K562 (cell line): ENCODE results near the gene TRAF7. TPM values are rescaled to one million over a fixed set of nuclear protein-coding genes. Genes with fewer than 3 reads are reported as not detected.
A peak's percentile ranks its signal among the peaks of the same experiment; 100 is the strongest.
"Not testable (repeated sequence)": the region's sequence is repeated elsewhere in the genome, so short reads cannot be mapped to it uniquely, and the experiment has no call there.

Experiments
- ATAC-seq: fragments of 200-7000 bp; cut with Tn5 transposase; 3 replicates; pipeline ENCODE4 v1.9.1; 2020; ENCODE audit warnings: moderate library complexity
- BruUV-seq: library from RNA; stranded (reverse); fragments of 400-500 nt; replicated peaks from 2 replicates; lab custom pipeline; 2021; lab: Mats Ljungman, UMichigan
- CTCF ChIA-PET: fragments of 300-600 bp; formaldehyde crosslinking; extraction: SDS; loops from one replicate; lab custom pipeline; 2021; ENCODE audit warnings: low intra/inter-chr PET ratio; lab: Yijun Ruan, JAX
- POLR2A ChIA-PET: fragments of 300-600, 350-650 bp; sonication (Branson Sonifier 250); formaldehyde crosslinking; extraction: SDS; loops from one replicate; lab custom pipeline; 2021; ENCODE audit warnings: antibody characterized with exemption, inconsistent platforms; lab: Yijun Ruan, JAX
- DNase-seq, 4 experiments: peaks; one replicate each; pipeline versions ENCODE4 v3.0.0 to v3.0.0-alpha.2; 2011 to 2018; ENCODE audit warnings: low spot score in 3 of 4, mixed read lengths in 3 of 4; ENCODE audit errors: extremely low read depth in 1 of 4
- FAIRE-seq: peaks from 2 replicates; lab custom pipeline; 2011; peaks lifted over from hg19 to GRCh38; lab: Jason Lieb, UNC
- H2AFZ ChIP-seq: 2 replicates; pipeline ENCODE4 v1.6.0; 2011; ENCODE audit warnings: low read depth, low read length, control low read depth, inconsistent platforms
- H3K27ac ChIP-seq: fragments of 200-600 bp; 3 replicates; pipeline ENCODE4 v1.8.0; 2011; ENCODE audit warnings: low read depth, mild to moderate bottlenecking, control low read depth, inconsistent platforms, low read length, moderate library complexity, mixed read lengths; ENCODE audit errors: extremely low read depth
- H3K27me3 ChIP-seq, 2 experiments: fragments of 300-600 bp in 1 of 2; 2 replicates in 1 of 2; 3 replicates in 1 of 2; pipeline versions ENCODE4 v1.6.0 to v1.8.0; 2011; ENCODE audit warnings: inconsistent platforms in 2 of 2, low read length in 2 of 2, mild to moderate bottlenecking in 1 of 2, mixed read lengths in 1 of 2, moderate library complexity in 1 of 2; ENCODE audit not compliant: control insufficient read depth in 2 of 2, insufficient read depth in 2 of 2
- H3K36me3 ChIP-seq: fragments of 300-600 bp; 3 replicates; pipeline ENCODE4 v1.8.0; 2011; ENCODE audit warnings: mild to moderate bottlenecking, low read length, inconsistent platforms; ENCODE audit not compliant: control insufficient read depth, insufficient read depth
- H3K4me1 ChIP-seq, 2 experiments: fragments of 200-600 bp in 1 of 2; replicated peaks in 1 of 2; 2 replicates in 1 of 2; 3 replicates in 1 of 2; pipeline versions ENCODE4 v1.5.1 to v1.8.0; 2011; ENCODE audit warnings: inconsistent platforms in 2 of 2, low read length in 2 of 2, mild to moderate bottlenecking in 1 of 2, mixed read lengths in 1 of 2, moderate library complexity in 1 of 2; ENCODE audit not compliant: control insufficient read depth in 2 of 2, insufficient read depth in 2 of 2
- H3K4me2 ChIP-seq: 2 replicates; pipeline ENCODE4 v1.6.1; 2011; ENCODE audit warnings: low read length, control low read depth, inconsistent platforms, mixed read lengths; ENCODE audit not compliant: insufficient read depth
- H3K4me3 ChIP-seq: fragments of 200-600 bp; sonication (generic), shearing (Covaris generic); 2 replicates; pipeline ENCODE4 v1.5.1; 2016; ENCODE audit warnings: control low read depth, inconsistent platforms
- H3K79me2 ChIP-seq: fragments of 200-600 bp; 3 replicates; pipeline ENCODE4 v1.8.0; 2011; ENCODE audit warnings: low read length, inconsistent platforms; ENCODE audit not compliant: control insufficient read depth, insufficient read depth
- H3K9ac ChIP-seq, 2 experiments: 2 replicates each; pipeline versions ENCODE4 v1.6.0 to v1.6.1; 2011; ENCODE audit warnings: low read depth in 2 of 2, low read length in 2 of 2, control low read depth in 1 of 2, inconsistent platforms in 1 of 2, mild to moderate bottlenecking in 1 of 2, mixed read lengths in 1 of 2; ENCODE audit not compliant: insufficient read depth in 1 of 2
- H3K9me1 ChIP-seq: one replicate; pipeline ENCODE4 v1.6.0; 2011; ENCODE audit warnings: inconsistent platforms, mild to moderate bottlenecking, low read length, moderate library complexity; ENCODE audit not compliant: control insufficient read depth, insufficient read depth
- H3K9me3 ChIP-seq: replicated peaks from 2 replicates; pipeline ENCODE4 v1.5.1; 2011; ENCODE audit warnings: low read depth, low read length, inconsistent platforms; ENCODE audit not compliant: control insufficient read depth, insufficient read depth
- H4K20me1 ChIP-seq: replicated peaks from 2 replicates; pipeline ENCODE4 v1.6.1; 2011; ENCODE audit warnings: low read length, inconsistent platforms, mixed read lengths; ENCODE audit not compliant: control insufficient read depth, insufficient read depth
- POLR2G ChIP-seq: fragments of 200-400 bp; formaldehyde crosslinking; IDR thresholded peaks from 2 replicates; pipeline ENCODE4 v1.6.1; 2017; ENCODE audit warnings: low read depth, mild to moderate bottlenecking, antibody characterized with exemption, low read length, moderate library complexity
- WGBS: fragments of 100-300 bp; shearing (Covaris generic); methylation state at CpG from one replicate; pipeline ENCODE4 v1.1.6; 2016; ENCODE audit warnings: low coverage, mixed read lengths; ENCODE audit not compliant: insufficient coverage; ENCODE audit errors: missing lambda C conversion rate; 5-methylcytosine and 5-hydroxymethylcytosine counted together
- in situ Hi-C: fragments of 300-500 bp; cut with MboI; formaldehyde crosslinking; loops from 4 replicates; pipeline ENCODE4 v1.15.0; 2018; ENCODE audit warnings: inconsistent platforms, mixed read lengths
- intact Hi-C: fragments of 100-400 bp; cut with micrococcal nuclease; formaldehyde crosslinking; loops from 2 replicates; pipeline ENCODE4 v1.14.2; 2022
- polyA plus RNA-seq, 8 experiments: library from polyadenylated mRNA; depleted of rRNA in 4 of 8; stranded (reverse) in 5 of 8; unstranded in 3 of 8; fragments of >200 nt; fragmentation: Nextera tagmentation in 2 of 8; fragmentation: Illumina TruSeq in 1 of 8; extraction: Ambion mirVana in 2 of 8; extraction: Trizol in 1 of 8; gene quantifications; 2 replicates each; pipeline versions ENCODE4 v1.2.1 to v1.2.3, GENCODE V29; 2011 to 2014; ENCODE audit warnings: inconsistent platforms in 1 of 8, missing spikeins in 1 of 8
- total RNA-seq, 7 experiments: library from RNA; depleted of rRNA in 6 of 7; stranded (reverse); fragments of >200 nt in 6 of 7; fragmentation: Illumina TruSeq in 2 of 7; extraction: Trizol in 2 of 7; gene quantifications; 2 replicates each; pipeline versions ENCODE4 v1.2.1 to v1.2.3, GENCODE V29; 2011 to 2021; ENCODE audit warnings: low replicate concordance in 1 of 7

Gene TRAF7
- total and polyA plus RNA-seq, 9 of the 15 experiments (the other 6 are each of a cell fraction or from before 2014, with no cell fraction given), result 1.1 to 113 (median 41.6) TPM

DNA sequence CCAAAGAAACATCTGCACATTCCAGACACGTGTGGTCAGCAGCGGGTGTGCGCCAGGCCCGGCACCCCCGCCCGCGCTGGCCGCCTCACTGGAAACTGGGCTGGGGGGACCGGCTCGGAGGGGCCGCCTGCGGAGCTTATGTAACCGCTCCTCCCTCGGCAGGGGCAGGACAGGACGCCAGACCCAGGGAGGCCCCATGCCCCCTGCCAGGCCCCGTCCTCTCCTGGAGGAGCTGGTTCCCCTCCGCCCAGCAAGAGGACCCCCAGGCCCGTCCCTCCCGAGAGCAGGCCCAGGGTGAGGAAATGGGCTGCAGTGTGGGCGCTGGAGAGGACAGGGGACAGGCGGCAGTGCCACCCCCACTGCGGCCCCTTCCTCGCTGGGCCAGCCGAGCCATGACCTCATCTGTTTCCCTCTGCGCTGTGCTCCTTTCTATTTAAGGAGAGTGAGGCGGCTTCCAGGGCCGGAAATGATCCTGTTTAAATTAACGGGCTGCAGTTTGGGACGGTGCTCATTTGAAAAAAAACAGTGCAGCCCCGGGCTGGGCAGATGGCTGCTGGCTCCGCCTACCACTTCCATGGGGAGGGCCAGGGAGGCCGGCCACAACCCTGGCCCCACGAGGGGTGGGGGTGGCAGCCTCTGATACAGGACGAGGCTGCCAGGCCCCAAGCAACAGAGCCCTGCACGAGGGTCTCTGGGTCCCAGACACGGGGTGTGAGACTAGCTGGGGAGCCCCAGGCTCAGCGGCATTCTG is 30.7 kb upstream of the TRAF7 start:
- in situ Hi-C loops, FAIRE-seq, H4K20me1 ChIP-seq: not testable (repeated sequence)
- TF ChIP-seq POLR2G, result 0 out of 2 replicates have a peak, but pooled peaks have one; percentile 2
- TF ChIP-seq, all 486 proteins: peak for 1; not testable (repeated sequence) for 485
- H3K4me2 ChIP-seq, H2AFZ ChIP-seq, H3K9me3 ChIP-seq, H3K27ac ChIP-seq, H3K4me3 ChIP-seq, CTCF ChIA-PET, DNase-seq, H3K9me1 ChIP-seq, H3K27me3 ChIP-seq, intact Hi-C loops, H3K36me3 ChIP-seq, BruUV-seq: not testable (repeated sequence)
- peaks cover 0 to 56% of the 10 kb centered on the region in 2 experiments; a peak in 4 of 5 replicates for H3K4me1 ChIP-seq
- H3K79me2 ChIP-seq, result peaks cover 15% of the 10 kb centered on the region
- POLR2A ChIA-PET, result interaction anchor here (0.6 kb wide), 1 partner anchor 25 kb away, joined by 3 read pairs; no protein-coding TSS in a partner anchor
- 0 out of 3 replicates have a peak, but pooled peaks have one; percentile 8 for ATAC-seq
- peak overlapping the region in 1 of 2 experiments; percentile 58; a peak in 1 of 4 replicates for H3K9ac ChIP-seq
- 71% methylated on average over 15 of the region's 37 CpGs for WGBS

DNA sequence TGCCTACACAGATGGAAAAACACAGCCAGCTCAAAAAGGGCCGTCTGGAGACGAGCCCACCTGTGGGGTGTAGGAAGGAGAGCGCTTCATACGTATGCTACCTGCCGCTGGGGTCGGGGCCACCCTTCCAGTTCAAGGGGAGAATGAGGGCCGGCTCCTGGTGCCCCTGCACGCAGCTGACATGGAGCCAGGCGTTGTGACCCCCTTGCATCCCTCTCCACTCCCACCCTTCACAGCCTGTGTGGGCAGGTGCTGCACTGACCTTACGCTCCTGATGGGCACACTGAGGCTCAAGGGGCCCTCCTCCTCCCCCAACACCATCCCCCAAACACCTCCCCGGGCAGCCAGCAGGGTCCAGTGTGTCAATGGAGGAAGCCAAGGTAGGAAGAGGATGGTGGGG is 30.0 kb upstream of the TRAF7 start:
- H4K20me1 ChIP-seq, intact Hi-C loops, H3K4me2 ChIP-seq, in situ Hi-C loops, H3K9me1 ChIP-seq, H3K36me3 ChIP-seq, POLR2A ChIA-PET, H3K4me3 ChIP-seq, CTCF ChIA-PET, DNase-seq, H3K9me3 ChIP-seq, H2AFZ ChIP-seq, ATAC-seq, BruUV-seq, H3K27me3 ChIP-seq, FAIRE-seq, H3K27ac ChIP-seq: not testable (repeated sequence)
- H3K79me2 ChIP-seq, result peaks cover 15% of the 10 kb centered on the region
- peak overlapping the region in 1 of 2 experiments; percentile 58; a peak in 1 of 4 replicates for H3K9ac ChIP-seq
- 41% methylated on average over 2 of the region's 11 CpGs for WGBS
- peaks cover 0 to 62% of the 10 kb centered on the region in 2 experiments; a peak in 4 of 5 replicates for H3K4me1 ChIP-seq
